Upper lobe of left lung (tissue), 6 donors: ENCODE data around the gene DDC. TPM values are rescaled to one million over a fixed set of nuclear protein-coding genes. Genes with fewer than 3 reads are reported as not detected.
A peak's percentile ranks its signal among the peaks of the same experiment; 100 is the strongest.

ENCODE experiments used
- ATAC-seq, 2 donors: fragments of 200-7000 bp; cut with Tn5 transposase; one replicate each; pipeline ENCODE4 v1.9.1; 2022; ENCODE audit warnings: mild to moderate bottlenecking in 2 of 2, moderate library complexity in 2 of 2; ENCODE audit not compliant: low FRiP score in 2 of 2
- DNase-seq, 2 donors: peaks; one replicate each; pipeline ENCODE4 v3.0.0-alpha.2; 2019 to 2020
- H3K27ac ChIP-seq, 4 donors: fragments of 200-600 bp; sonication (generic); one replicate each; pipeline ENCODE4 v1.5.1; 2016 to 2019
- H3K27me3 ChIP-seq, 4 donors: fragments of 200-600 bp; sonication (generic); one replicate each; pipeline ENCODE4 v1.5.1; 2017 to 2019
- H3K36me3 ChIP-seq, 4 donors: fragments of 200-600 bp; sonication (generic); one replicate each; pipeline ENCODE4 v1.5.1; 2016 to 2019
- H3K4me1 ChIP-seq, 4 donors: fragments of 200-600 bp; sonication (generic); one replicate each; pipeline ENCODE4 v1.5.1; 2018 to 2019
- H3K4me3 ChIP-seq, 4 donors: fragments of 200-600 bp; sonication (generic); one replicate each; pipeline ENCODE4 v1.5.1; 2017 to 2019; ENCODE audit warnings: mild to moderate bottlenecking in 2 of 4, moderate library complexity in 1 of 4
- H3K9me3 ChIP-seq, 4 donors: fragments of 200-600 bp; sonication (generic); one replicate each; pipeline ENCODE4 v1.5.1; 2018 to 2019
- CTCF ChIP-seq, 6 experiments: fragments of 450-650 bp in 4 of 6; fragments of 200-600 bp in 2 of 6; sonication (generic) in 2 of 6; IDR thresholded peaks; one replicate each; pipeline ENCODE4 v1.5.1; 2016 to 2019; ENCODE audit warnings: antibody characterized with exemption in 6 of 6
- EP300 ChIP-seq, 4 donors: sonication (generic); formaldehyde crosslinking; IDR thresholded peaks; one replicate each; pipeline ENCODE4 v1.5.1; 2017; ENCODE audit warnings: antibody characterized with exemption in 4 of 4, control low read depth in 2 of 4
- POLR2A ChIP-seq, 4 donors: fragments of 450-650 bp; IDR thresholded peaks; one replicate each; pipeline ENCODE4 v1.5.1; 2016 to 2017; ENCODE audit warnings: antibody characterized with exemption in 4 of 4, mild to moderate bottlenecking in 2 of 4
- POLR2AphosphoS5 ChIP-seq, 2 donors: sonication (generic); formaldehyde crosslinking; IDR thresholded peaks; one replicate each; pipeline ENCODE4 v1.5.1; 2017; ENCODE audit warnings: antibody characterized with exemption in 2 of 2
- WGBS, 2 donors: methylation state at CpG; one replicate each; pipeline ENCODE4 v1.1.5; 2017 to 2018; 5-methylcytosine and 5-hydroxymethylcytosine counted together
- total RNA-seq, 6 donors: library from RNA; depleted of rRNA in 4 of 6; stranded (reverse); fragments of >200 nt in 4 of 6; gene quantifications; one replicate each; pipeline versions ENCODE4 v1.1.0 to v1.2.1, GENCODE V29; 2016 to 2021
- donor health status: DM: no; HTN: no; CAD: no; lungs with moderate emphysema.
- donor health status: DM: no; HTN: yes; CAD: no; lungs with severe emphysema.

DDC gene
- total RNA-seq, 6 donors from 2014 or later, result 1.2 to 2.0 (median 1.4) TPM; not detected in 1

GRCh38 chr7:50507898-50508470, 57.2 kb downstream of the DDC start:
- 62 to 84% methylated on average over 6 to 7 of the region's 7 CpGs for WGBS, 2 donors
- Histone ChIP-seq H3K4me3 (no peak overlapping the region), H3K27ac (no peak overlapping the region), H3K27me3 (no peaks in the 10 kb centered on the region), H3K36me3 (no peaks in the 10 kb centered on the region), H3K4me1 (peaks cover 0 to 4% (median 0%) of the 10 kb centered on the region in 4 donors), H3K9me3 (no peaks in the 10 kb centered on the region)
- no peak for TF ChIP-seq EP300 (IDR thresholded peaks at IDR 0.05)
- no peak for TF ChIP-seq CTCF (IDR thresholded peaks at IDR 0.05)
- no peak for TF ChIP-seq POLR2AphosphoS5 (IDR thresholded peaks at IDR 0.05)
- no peak for TF ChIP-seq POLR2A (IDR thresholded peaks at IDR 0.05)
- DNase-seq (no peak), ATAC-seq (no peak)

- WGBS, 2 donors, result 69 to 71% methylated on average over 9 to 10 of the region's 10 CpGs
- H3K4me3 ChIP-seq, result no peak overlapping the region
- no peaks in the 10 kb centered on the region for H3K27me3 ChIP-seq
- TF ChIP-seq CTCF (IDR thresholded peaks at IDR 0.05), result no peak
- TF ChIP-seq POLR2A (IDR thresholded peaks at IDR 0.05), result no peak
- no peak for TF ChIP-seq EP300 (IDR thresholded peaks at IDR 0.05)
- no peak for TF ChIP-seq POLR2AphosphoS5 (IDR thresholded peaks at IDR 0.05)
- H3K9me3 ChIP-seq, result no peaks in the 10 kb centered on the region
- ATAC-seq (no peak), DNase-seq (no peak)
- H3K36me3 ChIP-seq, result no peaks in the 10 kb centered on the region
- H3K27ac ChIP-seq, result no peak overlapping the region
- H3K4me1 ChIP-seq, result peaks cover 0 to 4% (median 0%) of the 10 kb centered on the region in 4 donors
Measured at GRCh38 chr7:50505553-50506210, 59.5 kb downstream of the DDC start.

GRCh38 chr7:50504646-50505546, 60.3 kb downstream of the DDC start:
- whole genome bisulfite sequencing, 2 donors, result 86 to 88% methylated on average over 12 of the region's 12 CpGs
- peaks cover 0 to 4% (median 0%) of the 10 kb centered on the region in 4 donors for H3K4me1 ChIP-seq
- no peaks in the 10 kb centered on the region for H3K36me3 ChIP-seq
- no peaks in the 10 kb centered on the region for H3K9me3 ChIP-seq
- no peak for ATAC-seq
- H3K27ac ChIP-seq, result no peak overlapping the region
- no peak overlapping the region for H3K4me3 ChIP-seq
- H3K27me3 ChIP-seq, result no peaks in the 10 kb centered on the region
- DNase-seq, result no peak
- no peak for TF ChIP-seq EP300 (IDR thresholded peaks at IDR 0.05)

- ATAC-seq (peak in 1 of 2 donors; percentile 6), DNase-seq (no peak)
- TF ChIP-seq POLR2A (IDR thresholded peaks at IDR 0.05) (no peak), CTCF (IDR thresholded peaks at IDR 0.05) (no peak), EP300 (IDR thresholded peaks at IDR 0.05) (no peak), POLR2AphosphoS5 (IDR thresholded peaks at IDR 0.05) (no peak)
- Histone ChIP-seq H3K27me3 (no peaks in the 10 kb centered on the region), H3K4me3 (no peak overlapping the region), H3K9me3 (no peaks in the 10 kb centered on the region), H3K36me3 (no peaks in the 10 kb centered on the region), H3K27ac (peak overlapping the region; percentile 52 to 74 (median 68)), H3K4me1 (peaks cover 0 to 4% (median 0%) of the 10 kb centered on the region in 4 donors)
- 69 to 79% methylated on average over 5 of the region's 5 CpGs for WGBS, 2 donors
Measured at GRCh38 chr7:50502947-50503346, 62.3 kb downstream of the DDC start.
